GM23338 (cell line): ENCODE data around the gene TPGS2. TPM values are rescaled to one million over a fixed set of nuclear protein-coding genes. Genes with fewer than 3 reads are reported as not detected.

ENCODE experiments used
- ATAC-seq: fragments of 200-7000 bp; cut with Tn5 transposase; 3 replicates; pipeline ENCODE4 v1.9.1; 2020
- DNase-seq: peaks from one replicate; pipeline ENCODE4 v3.0.0-alpha.2; 2015; ENCODE audit warnings: low spot score
- H2AFZ ChIP-seq: fragments of 200-600 bp; sonication (generic); 2 replicates; pipeline ENCODE4 v1.8.0; 2016; ENCODE audit warnings: antibody characterized with exemption, mild to moderate bottlenecking, moderate library complexity
- H3F3A ChIP-seq: fragments of 200-600 bp; sonication (generic); replicated peaks from 2 replicates; pipeline ENCODE4 v1.8.0; 2017; ENCODE audit warnings: antibody characterized with exemption, mixed run types, low read depth
- H3K27ac ChIP-seq: fragments of 200-600 bp; sonication (generic); 2 replicates; pipeline ENCODE4 v1.6.1; 2016; ENCODE audit warnings: low read depth
- H3K27me3 ChIP-seq: fragments of 200-600 bp; sonication (generic); 2 replicates; pipeline ENCODE4 v1.8.0; 2016; ENCODE audit warnings: mild to moderate bottlenecking, mixed run types, moderate library complexity; ENCODE audit not compliant: insufficient read depth
- H3K36me3 ChIP-seq: fragments of 200-600 bp; sonication (generic); 2 replicates; pipeline ENCODE4 v1.8.0; 2016; ENCODE audit warnings: mild to moderate bottlenecking; ENCODE audit not compliant: insufficient read depth
- H3K4me1 ChIP-seq: fragments of 200-600 bp; sonication (generic); 2 replicates; pipeline ENCODE4 v1.8.0; 2016; ENCODE audit warnings: mild to moderate bottlenecking, moderate library complexity; ENCODE audit not compliant: insufficient read depth
- H3K4me2 ChIP-seq: fragments of 200-600 bp; sonication (generic); 2 replicates; pipeline ENCODE4 v1.7.1; 2017; ENCODE audit warnings: mixed run types
- H3K4me3 ChIP-seq: fragments of 200-600 bp; sonication (generic); 2 replicates; pipeline ENCODE4 v1.6.1; 2016; ENCODE audit warnings: mixed run types
- H3K79me2 ChIP-seq: fragments of 200-600 bp; sonication (generic); replicated peaks from 2 replicates; pipeline ENCODE4 v1.8.0; 2017; ENCODE audit warnings: mild to moderate bottlenecking; ENCODE audit not compliant: insufficient read depth
- H3K9me2 ChIP-seq: fragments of 200-600 bp; sonication (generic); 2 replicates; pipeline ENCODE4 v1.8.0; 2017; ENCODE audit not compliant: insufficient read depth
- H4K20me1 ChIP-seq: fragments of 200-600 bp; sonication (generic); replicated peaks from 2 replicates; pipeline ENCODE4 v1.8.0; 2017; ENCODE audit warnings: mild to moderate bottlenecking; ENCODE audit not compliant: insufficient read depth
- H3K27ac Mint-ChIP-seq: 2 replicates; pipeline ENCODE4 v1.8.0; 2020; ENCODE audit warnings: inconsistent platforms, mild to moderate bottlenecking, moderate library complexity, mixed read lengths
- H3K27me3 Mint-ChIP-seq: 3 replicates; pipeline ENCODE4 v1.8.0; 2022; ENCODE audit warnings: low read depth, mild to moderate bottlenecking, moderate library complexity, mixed read lengths, inconsistent platforms; ENCODE audit not compliant: insufficient read depth, poor library complexity
- H3K36me3 Mint-ChIP-seq: 3 replicates; pipeline ENCODE4 v1.8.0; 2021; ENCODE audit warnings: low read depth, mild to moderate bottlenecking, inconsistent platforms, moderate library complexity, mixed read lengths
- H3K4me1 Mint-ChIP-seq: 3 replicates; pipeline ENCODE4 v1.8.0; 2020; ENCODE audit warnings: mild to moderate bottlenecking, inconsistent platforms, mixed read lengths
- H3K4me3 Mint-ChIP-seq: 3 replicates; pipeline ENCODE4 v1.8.0; 2021; ENCODE audit warnings: moderate library complexity, mild to moderate bottlenecking, inconsistent platforms, mixed read lengths
- H3K9me3 Mint-ChIP-seq: 3 replicates; pipeline ENCODE4 v1.8.0; 2020; ENCODE audit warnings: moderate library complexity, mild to moderate bottlenecking, inconsistent platforms, mixed read lengths
- CREB1 ChIP-seq: fragments of 250-450 bp; sonication (Bioruptor Pico); IDR thresholded peaks from 2 replicates; pipeline ENCODE4 v1.5.0; 2020; ENCODE audit warnings: low read depth, mild to moderate bottlenecking, moderate library complexity
- CTCF ChIP-seq, 2 experiments: fragments of 200-600 bp in 1 of 2; sonication (generic) in 1 of 2; conservative IDR thresholded peaks; 2 replicates each; pipeline versions ENCODE4 v1.5.1 to v1.6.1; 2016 to 2017; ENCODE audit warnings: antibody characterized with exemption in 2 of 2, low read depth in 2 of 2, mild to moderate bottlenecking in 2 of 2, moderate library complexity in 1 of 2
- ETS1 ChIP-seq: IDR thresholded peaks from 2 replicates; pipeline ENCODE4 v1.6.1; 2016; ENCODE audit warnings: antibody characterized with exemption
- EZH2 ChIP-seq: fragments of 200-600 bp; sonication (generic); IDR thresholded peaks from one replicate; pipeline ENCODE4 v1.8.0; 2017; ENCODE audit warnings: antibody characterized with exemption, mild to moderate bottlenecking, low read depth; ENCODE audit not compliant: unreplicated experiment
- EZH2phosphoT487 ChIP-seq: fragments of 200-600 bp; sonication (generic); IDR thresholded peaks from one replicate; pipeline ENCODE4 v1.8.1; 2018; ENCODE audit warnings: antibody characterized with exemption; ENCODE audit not compliant: unreplicated experiment
- JUNB ChIP-seq: IDR thresholded peaks from one replicate; pipeline ENCODE4 v1.6.1; 2016; ENCODE audit warnings: antibody characterized with exemption; ENCODE audit not compliant: unreplicated experiment
- NANOG ChIP-seq: IDR thresholded peaks from 2 replicates; pipeline ENCODE4 v1.6.1; 2016; ENCODE audit warnings: antibody characterized with exemption, borderline replicate concordance
- POLR2AphosphoS5 ChIP-seq: IDR thresholded peaks from 2 replicates; pipeline ENCODE4 v1.6.1; 2016; ENCODE audit warnings: antibody characterized with exemption, low read depth
- STAT1 ChIP-seq: IDR thresholded peaks from one replicate; pipeline ENCODE4 v1.6.1; 2016; ENCODE audit warnings: antibody characterized with exemption; ENCODE audit not compliant: unreplicated experiment
- ZNF114 ChIP-seq: fragments of 250-450 bp; sonication (Bioruptor Pico); IDR thresholded peaks from 2 replicates; pipeline ENCODE4 v1.5.0; 2020; ENCODE audit warnings: mild to moderate bottlenecking, moderate library complexity
- ZNF331 ChIP-seq: fragments of 250-450 bp; sonication (Bioruptor Pico); IDR thresholded peaks from 2 replicates; pipeline ENCODE4 v1.5.0; 2020; ENCODE audit warnings: low read depth, mild to moderate bottlenecking, moderate library complexity
- polyA plus RNA-seq: library from polyadenylated mRNA; unstranded; fragments of >200 nt; fragmentation: Nextera tagmentation; extraction: Ambion mirVana; gene quantifications from 2 replicates; pipeline ENCODE4 v1.2.1, GENCODE V29; 2016
- total RNA-seq: library from RNA; depleted of rRNA; stranded (reverse); fragments of >200 nt; shearing (Covaris generic); gene quantifications from 2 replicates; pipeline ENCODE4 v1.2.3, GENCODE V29; 2014
- TF ChIP-seq, protein P1 (sequence below): IDR thresholded peaks from one replicate; pipeline ENCODE4 v1.6.1; 2018; ENCODE audit warnings: antibody characterized with exemption; ENCODE audit not compliant: unreplicated experiment
- TF ChIP-seq, protein P2 (sequence below): fragments of 250-450 bp; sonication (Bioruptor Pico); IDR thresholded peaks from 2 replicates; pipeline ENCODE4 v1.5.0; 2020; ENCODE audit warnings: mild to moderate bottlenecking, moderate library complexity

The TPGS2 gene
- total and polyA plus RNA-seq, 2 experiments from 2014 or later: 136 to 167 TPM

- no peaks in the 10 kb centered on the region for H3F3A ChIP-seq
- H3K27ac Mint-ChIP-seq: no peak overlapping the region
- no peaks in the 10 kb centered on the region for H3K9me3 Mint-ChIP-seq
- H3K4me3 Mint-ChIP-seq: no peak overlapping the region
- H4K20me1 ChIP-seq: peaks cover 14% of the 10 kb centered on the region
- no peaks in the 10 kb centered on the region for H3K79me2 ChIP-seq
- no peak overlapping the region for H3K4me2 ChIP-seq
- no peak overlapping the region for H3K4me3 ChIP-seq
- no peaks in the 10 kb centered on the region for H3K9me2 ChIP-seq
- peaks cover 49% of the 10 kb centered on the region for H3K36me3 Mint-ChIP-seq
- no peak for TF ChIP-seq ETS1
- no peak for TF ChIP-seq POLR2AphosphoS5
- TF ChIP-seq STAT1: no peak
- TF ChIP-seq NANOG: no peak
- TF ChIP-seq EZH2phosphoT487: no peak
- no peak for TF ChIP-seq JUNB
- TF ChIP-seq EZH2: no peak
- TF ChIP-seq, protein P1, sequence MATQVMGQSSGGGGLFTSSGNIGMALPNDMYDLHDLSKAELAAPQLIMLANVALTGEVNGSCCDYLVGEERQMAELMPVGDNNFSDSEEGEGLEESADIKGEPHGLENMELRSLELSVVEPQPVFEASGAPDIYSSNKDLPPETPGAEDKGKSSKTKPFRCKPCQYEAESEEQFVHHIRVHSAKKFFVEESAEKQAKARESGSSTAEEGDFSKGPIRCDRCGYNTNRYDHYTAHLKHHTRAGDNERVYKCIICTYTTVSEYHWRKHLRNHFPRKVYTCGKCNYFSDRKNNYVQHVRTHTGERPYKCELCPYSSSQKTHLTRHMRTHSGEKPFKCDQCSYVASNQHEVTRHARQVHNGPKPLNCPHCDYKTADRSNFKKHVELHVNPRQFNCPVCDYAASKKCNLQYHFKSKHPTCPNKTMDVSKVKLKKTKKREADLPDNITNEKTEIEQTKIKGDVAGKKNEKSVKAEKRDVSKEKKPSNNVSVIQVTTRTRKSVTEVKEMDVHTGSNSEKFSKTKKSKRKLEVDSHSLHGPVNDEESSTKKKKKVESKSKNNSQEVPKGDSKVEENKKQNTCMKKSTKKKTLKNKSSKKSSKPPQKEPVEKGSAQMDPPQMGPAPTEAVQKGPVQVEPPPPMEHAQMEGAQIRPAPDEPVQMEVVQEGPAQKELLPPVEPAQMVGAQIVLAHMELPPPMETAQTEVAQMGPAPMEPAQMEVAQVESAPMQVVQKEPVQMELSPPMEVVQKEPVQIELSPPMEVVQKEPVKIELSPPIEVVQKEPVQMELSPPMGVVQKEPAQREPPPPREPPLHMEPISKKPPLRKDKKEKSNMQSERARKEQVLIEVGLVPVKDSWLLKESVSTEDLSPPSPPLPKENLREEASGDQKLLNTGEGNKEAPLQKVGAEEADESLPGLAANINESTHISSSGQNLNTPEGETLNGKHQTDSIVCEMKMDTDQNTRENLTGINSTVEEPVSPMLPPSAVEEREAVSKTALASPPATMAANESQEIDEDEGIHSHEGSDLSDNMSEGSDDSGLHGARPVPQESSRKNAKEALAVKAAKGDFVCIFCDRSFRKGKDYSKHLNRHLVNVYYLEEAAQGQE: no peak
- TF ChIP-seq ZNF331 (CRISPR knock-in tag): no peak
- TF ChIP-seq CTCF (conservative IDR thresholded peaks at IDR 0.05; ENCODE audit: low read depth in 2 of 2): no peak
- TF ChIP-seq, protein P2, sequence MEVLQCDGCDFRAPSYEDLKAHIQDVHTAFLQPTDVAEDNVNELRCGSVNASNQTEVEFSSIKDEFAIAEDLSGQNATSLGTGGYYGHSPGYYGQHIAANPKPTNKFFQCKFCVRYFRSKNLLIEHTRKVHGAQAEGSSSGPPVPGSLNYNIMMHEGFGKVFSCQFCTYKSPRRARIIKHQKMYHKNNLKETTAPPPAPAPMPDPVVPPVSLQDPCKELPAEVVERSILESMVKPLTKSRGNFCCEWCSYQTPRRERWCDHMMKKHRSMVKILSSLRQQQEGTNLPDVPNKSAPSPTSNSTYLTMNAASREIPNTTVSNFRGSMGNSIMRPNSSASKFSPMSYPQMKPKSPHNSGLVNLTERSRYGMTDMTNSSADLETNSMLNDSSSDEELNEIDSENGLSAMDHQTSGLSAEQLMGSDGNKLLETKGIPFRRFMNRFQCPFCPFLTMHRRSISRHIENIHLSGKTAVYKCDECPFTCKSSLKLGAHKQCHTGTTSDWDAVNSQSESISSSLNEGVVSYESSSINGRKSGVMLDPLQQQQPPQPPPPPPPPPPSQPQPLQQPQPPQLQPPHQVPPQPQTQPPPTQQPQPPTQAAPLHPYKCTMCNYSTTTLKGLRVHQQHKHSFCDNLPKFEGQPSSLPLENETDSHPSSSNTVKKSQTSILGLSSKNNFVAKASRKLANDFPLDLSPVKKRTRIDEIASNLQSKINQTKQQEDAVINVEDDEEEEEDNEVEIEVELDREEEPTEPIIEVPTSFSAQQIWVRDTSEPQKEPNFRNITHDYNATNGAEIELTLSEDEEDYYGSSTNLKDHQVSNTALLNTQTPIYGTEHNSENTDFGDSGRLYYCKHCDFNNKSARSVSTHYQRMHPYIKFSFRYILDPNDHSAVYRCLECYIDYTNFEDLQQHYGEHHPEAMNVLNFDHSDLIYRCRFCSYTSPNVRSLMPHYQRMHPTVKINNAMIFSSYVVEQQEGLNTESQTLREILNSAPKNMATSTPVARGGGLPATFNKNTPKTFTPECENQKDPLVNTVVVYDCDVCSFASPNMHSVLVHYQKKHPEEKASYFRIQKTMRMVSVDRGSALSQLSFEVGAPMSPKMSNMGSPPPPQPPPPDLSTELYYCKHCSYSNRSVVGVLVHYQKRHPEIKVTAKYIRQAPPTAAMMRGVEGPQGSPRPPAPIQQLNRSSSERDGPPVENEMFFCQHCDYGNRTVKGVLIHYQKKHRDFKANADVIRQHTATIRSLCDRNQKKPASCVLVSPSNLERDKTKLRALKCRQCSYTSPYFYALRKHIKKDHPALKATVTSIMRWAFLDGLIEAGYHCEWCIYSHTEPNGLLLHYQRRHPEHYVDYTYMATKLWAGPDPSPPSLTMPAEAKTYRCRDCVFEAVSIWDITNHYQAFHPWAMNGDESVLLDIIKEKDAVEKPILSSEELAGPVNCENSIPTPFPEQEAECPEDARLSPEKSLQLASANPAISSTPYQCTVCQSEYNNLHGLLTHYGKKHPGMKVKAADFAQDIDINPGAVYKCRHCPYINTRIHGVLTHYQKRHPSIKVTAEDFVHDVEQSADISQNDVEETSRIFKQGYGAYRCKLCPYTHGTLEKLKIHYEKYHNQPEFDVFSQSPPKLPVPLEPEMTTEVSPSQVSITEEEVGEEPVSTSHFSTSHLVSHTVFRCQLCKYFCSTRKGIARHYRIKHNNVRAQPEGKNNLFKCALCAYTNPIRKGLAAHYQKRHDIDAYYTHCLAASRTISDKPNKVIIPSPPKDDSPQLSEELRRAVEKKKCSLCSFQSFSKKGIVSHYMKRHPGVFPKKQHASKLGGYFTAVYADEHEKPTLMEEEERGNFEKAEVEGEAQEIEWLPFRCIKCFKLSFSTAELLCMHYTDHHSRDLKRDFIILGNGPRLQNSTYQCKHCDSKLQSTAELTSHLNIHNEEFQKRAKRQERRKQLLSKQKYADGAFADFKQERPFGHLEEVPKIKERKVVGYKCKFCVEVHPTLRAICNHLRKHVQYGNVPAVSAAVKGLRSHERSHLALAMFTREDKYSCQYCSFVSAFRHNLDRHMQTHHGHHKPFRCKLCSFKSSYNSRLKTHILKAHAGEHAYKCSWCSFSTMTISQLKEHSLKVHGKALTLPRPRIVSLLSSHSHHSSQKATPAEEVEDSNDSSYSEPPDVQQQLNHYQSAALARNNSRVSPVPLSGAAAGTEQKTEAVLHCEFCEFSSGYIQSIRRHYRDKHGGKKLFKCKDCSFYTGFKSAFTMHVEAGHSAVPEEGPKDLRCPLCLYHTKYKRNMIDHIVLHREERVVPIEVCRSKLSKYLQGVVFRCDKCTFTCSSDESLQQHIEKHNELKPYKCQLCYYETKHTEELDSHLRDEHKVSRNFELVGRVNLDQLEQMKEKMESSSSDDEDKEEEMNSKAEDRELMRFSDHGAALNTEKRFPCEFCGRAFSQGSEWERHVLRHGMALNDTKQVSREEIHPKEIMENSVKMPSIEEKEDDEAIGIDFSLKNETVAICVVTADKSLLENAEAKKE (CRISPR knock-in tag): no peak
- TF ChIP-seq ZNF114 (CRISPR knock-in tag): no peak
- no peak for TF ChIP-seq CREB1 (CRISPR knock-in tag)
- no peak overlapping the region for H3K27ac ChIP-seq
- H3K27me3 Mint-ChIP-seq: peaks cover 1% of the 10 kb centered on the region
- peaks cover 17% of the 10 kb centered on the region for H3K36me3 ChIP-seq
- no peak for DNase-seq
- no peak overlapping the region for H2AFZ ChIP-seq
- ATAC-seq: no peak
- no peaks in the 10 kb centered on the region for H3K27me3 ChIP-seq
- no peaks in the 10 kb centered on the region; the same call in 2 of the 3 replicates for H3K4me1 Mint-ChIP-seq
- H3K4me1 ChIP-seq: no peaks in the 10 kb centered on the region
Measured at GRCh38 chr18:36808681-36809080, 20.1 kb downstream of the TPGS2 start.
